Measurements from ENCODE around the gene TAS2R1.
"Not testable (repeated sequence)": the region's sequence is repeated elsewhere in the genome, so short reads cannot be mapped to it uniquely, and the experiment has no call there.

The TAS2R1 gene

DNA sequence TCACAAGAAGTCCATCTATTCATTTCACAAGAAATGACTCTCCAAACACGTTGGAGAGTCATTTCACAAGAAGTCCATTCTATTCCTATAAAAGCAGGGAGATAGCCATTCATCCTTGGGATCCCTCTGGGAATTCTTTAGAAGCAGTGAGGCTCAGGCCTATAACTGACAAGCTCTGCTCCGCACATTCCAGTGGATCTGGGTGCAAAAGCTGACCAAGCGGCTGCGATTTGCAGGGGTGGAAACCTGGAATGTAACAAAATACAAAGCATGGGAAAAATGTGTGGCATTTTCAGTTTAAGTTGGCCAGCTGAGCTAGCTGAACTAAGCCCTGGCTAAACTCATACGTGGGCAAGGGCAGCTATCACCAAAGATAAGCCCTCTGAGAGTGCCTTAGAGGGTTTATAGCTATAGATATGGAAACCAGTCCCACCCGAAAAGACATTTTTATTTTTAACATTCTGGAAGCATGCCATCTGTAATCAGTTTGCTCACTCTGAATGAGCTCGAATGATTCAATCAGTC lies 8.7 kb downstream of the TAS2R1 start:
- no peak for DNase-seq

GRCh38 chr5:9619331-9620092 lies 10.6 kb downstream of the TAS2R1 start:
- no peak for DNase-seq

- DNase-seq = no peak
Observed at GRCh38 chr5:9617739-9618504, 12.2 kb downstream of the TAS2R1 start.

- DNase-seq = no peak
Observed at GRCh38 chr5:9617221-9617620, 12.9 kb downstream of the TAS2R1 start.

GRCh38 chr5:9615331-9615730 lies 14.8 kb downstream of the TAS2R1 start:
- DNase-seq = no peak

DNA sequence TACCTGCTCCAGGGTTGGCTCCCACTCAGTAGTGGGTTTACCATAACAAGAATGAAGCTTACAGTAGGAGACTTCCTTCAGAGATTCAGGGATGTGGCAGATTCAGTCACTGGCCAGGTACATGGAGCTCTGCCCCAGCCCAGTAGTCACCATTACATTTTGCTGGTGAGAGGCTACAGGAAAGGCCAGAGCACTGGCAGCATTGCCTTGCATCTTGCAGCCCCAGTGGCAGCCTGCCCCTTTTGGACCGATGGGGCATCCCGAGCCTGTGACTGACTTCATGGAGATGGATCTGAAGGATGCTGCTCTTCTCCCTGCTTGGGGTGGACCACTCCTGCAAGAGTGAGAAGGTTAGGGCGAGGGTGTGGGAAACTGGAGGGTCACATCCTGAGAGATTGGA lies 16.8 kb downstream of the TAS2R1 start:
- DNase-seq = no peak

- no peak for DNase-seq
Observed at GRCh38 chr5:9610969-9611368, 19.2 kb downstream of the TAS2R1 start.

DNA sequence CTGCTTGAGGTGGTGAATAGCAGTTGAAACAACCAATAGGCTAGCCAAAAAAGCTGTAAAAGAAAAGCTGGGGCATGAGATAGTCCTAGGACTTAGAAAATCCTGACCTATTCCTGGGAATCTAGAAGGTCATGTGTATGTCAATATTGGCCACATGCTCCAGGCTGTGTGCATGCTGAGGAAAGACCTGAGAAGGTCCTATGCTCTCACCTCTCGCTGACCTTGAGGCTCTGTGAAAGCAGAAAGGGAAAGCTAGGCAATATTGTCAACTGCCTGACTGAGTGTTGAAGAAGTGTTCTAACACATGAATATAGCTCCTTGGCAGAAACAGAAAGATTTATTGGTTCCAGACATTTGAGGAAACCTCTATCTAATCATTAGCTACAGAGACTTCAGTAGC lies 19.8 kb downstream of the TAS2R1 start:
- no peak for DNase-seq

DNA sequence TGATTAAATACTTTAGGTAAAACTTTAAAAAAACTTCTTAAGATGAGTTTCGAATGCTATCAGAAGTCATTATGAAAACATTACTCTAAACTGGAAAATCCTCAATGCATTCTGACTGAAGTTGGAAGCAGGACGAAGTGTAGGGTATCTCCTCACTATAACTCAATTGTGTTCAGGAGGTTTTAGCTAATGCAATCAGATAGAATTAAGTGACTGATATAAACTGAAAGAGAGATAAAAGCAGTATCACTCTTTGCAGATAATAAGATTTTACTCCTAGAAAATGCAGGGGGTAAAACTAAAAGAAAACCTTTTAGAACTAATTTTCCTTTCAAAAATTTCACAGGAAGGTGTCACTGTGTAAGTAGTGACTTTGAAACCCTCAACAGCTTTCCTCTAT lies 22.1 kb downstream of the TAS2R1 start:
- DNase-seq = no peak

DNA sequence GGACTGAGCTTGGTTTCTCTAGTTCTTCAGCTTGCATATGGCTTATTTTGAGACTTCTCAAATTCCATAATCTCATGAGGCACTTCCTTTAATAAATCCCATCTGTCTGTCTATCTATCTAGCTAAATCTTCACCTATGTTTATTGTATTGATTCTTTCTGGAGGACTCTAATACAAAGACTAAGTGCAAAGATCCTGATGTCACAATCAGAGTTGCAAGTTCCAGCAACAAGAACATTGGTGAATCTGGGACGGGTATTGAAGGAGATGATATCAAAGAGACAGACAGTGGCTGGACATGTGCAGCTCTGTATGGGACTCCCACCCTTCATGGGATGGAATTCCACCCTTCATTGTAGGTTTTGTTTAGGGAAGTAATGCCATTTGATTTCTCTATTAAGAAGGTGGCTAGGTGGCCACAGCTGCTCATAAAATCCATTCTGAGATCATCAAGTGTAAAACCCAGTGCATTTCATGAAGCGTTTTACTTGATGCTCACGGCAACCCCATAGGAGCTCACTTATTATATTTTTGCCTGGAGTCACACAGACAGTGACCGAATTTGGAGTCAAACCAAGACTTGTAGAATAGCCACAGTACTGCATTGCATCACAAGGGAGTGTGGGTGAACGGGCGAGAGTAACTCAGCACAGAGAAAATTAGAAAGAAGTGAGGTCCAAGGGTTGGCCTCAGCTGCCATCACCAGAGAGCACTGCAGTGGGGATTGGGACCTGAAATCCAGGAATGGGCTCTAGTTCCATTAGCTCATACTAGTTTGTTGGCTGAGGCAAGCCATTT lies 24.9 kb downstream of the TAS2R1 start:
- DNase-seq = no peak

DNA sequence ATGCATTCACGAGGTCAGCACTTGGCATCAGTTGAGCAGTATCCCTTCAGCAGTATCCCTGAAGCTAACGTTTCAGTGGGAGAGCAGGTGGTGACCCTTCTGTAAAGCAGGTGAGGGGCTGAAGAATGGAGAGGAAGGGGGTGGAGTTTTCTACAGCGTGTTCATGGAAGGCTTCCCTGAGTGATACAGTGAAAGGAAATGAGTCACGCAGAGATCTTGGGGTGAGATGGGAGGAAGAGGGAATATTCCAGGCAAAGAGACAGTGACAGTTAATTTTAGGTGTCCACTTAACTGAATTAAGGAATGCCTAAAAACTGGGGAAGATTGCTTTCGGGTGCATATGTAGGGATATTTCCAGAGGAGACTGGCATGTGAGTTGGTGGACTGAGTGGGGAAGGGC lies 25.7 kb downstream of the TAS2R1 start:
- no peak for DNase-seq

GRCh38 chr5:9601055-9601739 lies 29.0 kb downstream of the TAS2R1 start:
- DNase-seq = no peak

- no peak for DNase-seq
Observed at GRCh38 chr5:9599391-9599790, 30.8 kb downstream of the TAS2R1 start.

DNA sequence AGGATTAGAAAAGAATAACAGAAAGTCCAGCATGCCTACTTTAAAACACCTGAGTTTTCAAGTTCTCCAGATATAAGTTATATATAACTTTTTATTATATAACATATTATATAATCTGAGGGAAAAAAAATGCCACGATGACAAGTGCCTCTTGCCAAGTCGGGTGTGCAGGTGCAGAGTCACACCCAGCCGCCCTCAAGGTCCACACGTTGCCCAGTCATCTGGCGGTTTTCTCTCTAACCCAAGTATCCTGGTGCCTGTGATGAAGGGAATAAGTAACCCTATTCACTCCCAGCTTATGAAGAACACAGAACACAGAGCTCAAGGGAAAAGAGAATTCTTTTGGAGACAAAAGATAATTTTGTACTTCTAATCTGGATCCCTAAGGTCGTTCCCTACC lies 31.8 kb downstream of the TAS2R1 start:
- DNase-seq = not testable (repeated sequence)

DNA sequence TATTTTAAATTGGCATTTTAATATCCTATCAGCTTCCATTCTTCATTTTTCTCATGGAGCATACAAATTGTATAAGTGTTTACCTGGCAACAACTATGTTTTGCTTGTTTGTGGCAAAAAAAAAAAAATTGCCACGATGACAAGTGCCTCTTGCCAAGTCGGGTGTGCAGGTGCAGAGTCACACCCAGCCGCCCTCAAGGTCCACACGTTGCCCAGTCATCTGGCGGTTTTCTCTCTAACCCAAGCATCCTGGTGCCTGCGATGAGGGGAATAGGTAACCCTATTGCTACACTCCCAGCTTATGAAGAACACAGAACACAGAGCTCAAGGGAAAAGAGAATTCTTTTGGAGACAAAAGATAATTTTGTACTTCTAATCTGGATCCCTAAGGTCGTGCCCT lies 32.8 kb downstream of the TAS2R1 start:
- DNase-seq = not testable (repeated sequence)

DNA sequence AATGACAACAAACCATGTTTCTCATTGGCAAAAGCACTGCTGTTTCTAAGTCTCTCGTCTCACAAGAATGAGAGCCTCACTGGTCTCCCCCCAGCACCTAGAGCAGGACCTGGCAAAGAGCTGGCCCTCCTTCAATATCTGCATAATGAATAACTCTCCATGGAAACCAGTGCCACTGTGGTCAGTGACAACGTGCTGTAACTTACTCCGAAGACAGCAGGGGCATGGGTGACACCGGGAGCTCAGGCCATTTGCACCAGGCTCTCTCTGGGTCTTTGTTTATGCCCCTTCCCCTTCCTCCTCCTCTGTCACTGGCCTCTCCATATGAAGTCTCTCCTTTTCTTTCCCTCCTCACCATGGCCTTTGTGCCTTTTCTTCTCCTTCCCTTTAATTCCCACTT lies 33.3 kb downstream of the TAS2R1 start:
- no peak for DNase-seq

GRCh38 chr5:9596171-9596780 lies 33.9 kb downstream of the TAS2R1 start:
- peak; percentile 51 for DNase-seq

DNA sequence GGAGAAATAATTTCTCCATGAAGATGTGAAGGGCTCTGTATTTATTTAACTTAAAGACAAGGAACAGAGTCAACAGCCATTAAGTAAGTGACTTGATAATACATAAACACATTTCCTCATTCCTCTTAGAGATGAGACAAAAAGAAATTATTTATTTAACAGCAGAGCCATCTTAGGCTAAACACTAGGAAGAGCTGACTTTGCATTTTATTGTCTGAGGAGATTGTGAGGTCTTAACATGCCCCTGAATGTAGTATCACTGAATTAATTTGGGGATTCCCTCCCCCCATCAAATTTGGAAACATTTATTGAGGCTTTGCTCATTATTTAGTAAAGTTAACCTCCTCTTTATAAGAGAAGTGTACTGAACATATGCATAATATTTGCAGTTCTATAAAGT lies 35.2 kb downstream of the TAS2R1 start:
- DNase-seq = no peak

DNA sequence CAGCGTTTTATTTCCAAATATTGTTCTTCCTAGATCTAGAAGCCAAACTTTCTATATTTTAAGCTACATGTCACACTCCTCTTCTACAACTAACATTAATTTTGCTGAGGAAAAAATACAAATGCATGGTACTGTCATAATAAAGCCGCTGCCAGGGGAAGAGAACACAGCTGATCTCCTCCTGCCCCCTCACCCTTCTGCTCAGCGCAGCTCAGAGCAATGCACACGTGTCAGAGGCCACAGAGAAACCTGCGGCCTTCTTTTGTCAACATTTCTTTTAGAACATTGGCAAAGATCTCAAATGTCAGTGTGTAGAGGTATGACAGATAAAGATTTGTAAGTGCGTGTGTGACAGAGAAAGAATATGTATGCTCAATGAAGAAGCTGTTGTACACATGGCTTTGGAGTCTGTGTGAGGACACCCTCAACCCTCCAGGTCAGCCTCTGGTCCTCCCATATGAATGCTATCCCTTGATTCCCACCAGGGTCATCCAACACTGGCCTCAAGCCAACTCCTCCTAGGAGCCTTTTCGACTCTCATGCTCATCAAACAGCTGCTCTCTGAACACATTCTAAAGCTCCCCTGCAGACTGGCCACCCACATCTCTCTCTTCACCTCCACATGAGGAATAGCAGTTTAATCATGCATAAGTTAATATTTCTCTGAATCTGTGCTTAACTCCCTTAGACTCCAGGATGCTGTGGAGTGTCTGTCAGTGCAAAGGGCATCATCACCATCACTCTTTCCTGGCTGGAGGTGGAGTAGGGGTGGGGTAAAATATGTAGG lies 40.9 kb downstream of the TAS2R1 start:
- no peak for DNase-seq

DNA sequence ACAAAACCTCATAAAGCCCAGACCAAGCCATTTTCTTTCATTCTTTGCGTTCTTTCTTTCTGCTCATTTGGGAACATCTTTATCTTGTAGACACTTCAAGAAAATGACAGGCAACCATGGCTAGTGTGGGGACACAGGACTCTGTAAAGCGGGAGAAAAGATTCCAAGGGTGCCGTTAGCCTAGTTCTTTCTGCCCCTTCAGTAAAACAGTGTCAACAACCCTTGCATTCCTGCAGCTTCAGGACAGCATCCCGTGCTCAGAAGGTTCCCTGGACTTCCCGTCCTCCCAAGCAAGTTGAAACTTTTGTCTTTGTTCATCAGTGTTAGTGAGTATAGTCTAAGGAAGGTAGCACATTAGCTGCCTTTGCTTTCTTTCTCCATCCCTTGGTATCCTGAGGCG lies 41.9 kb downstream of the TAS2R1 start:
- DNase-seq = no peak

GRCh38 chr5:9587135-9587534 lies 43.0 kb downstream of the TAS2R1 start:
- no peak for DNase-seq
